ENCODE results near the gene ZNF506.
"Not testable (repeated sequence)": the region's sequence is repeated elsewhere in the genome, so short reads cannot be mapped to it uniquely, and the experiment has no call there.

DNA sequence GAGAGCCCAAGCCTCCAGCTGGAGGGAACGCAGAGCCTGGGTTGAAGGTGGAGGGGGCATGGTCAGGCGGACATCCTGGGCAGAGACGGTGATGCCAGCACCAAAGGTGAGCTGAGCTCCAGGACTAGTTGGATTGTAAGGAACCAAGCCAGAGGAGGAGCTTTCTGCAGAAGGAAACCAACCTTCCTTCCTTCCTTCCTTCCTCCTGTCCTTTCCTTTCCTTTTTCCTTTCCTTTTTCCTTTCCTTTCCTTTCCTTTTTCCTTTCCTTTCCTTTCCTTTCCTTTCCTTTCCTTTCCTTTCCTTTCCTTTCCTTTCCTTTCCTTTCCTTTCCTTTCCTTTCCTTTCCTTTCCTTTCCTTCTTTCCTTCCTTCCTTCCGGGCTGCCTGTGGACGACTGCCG, 77.6 kb downstream of the ZNF506 start:
- not testable (repeated sequence) for TF ChIP-seq HDGF (IDR thresholded peaks at IDR 0.05; ENCODE audit: borderline replicate concordance); BHLHE40 (IDR thresholded peaks at IDR 0.05; ENCODE audit: borderline replicate concordance); SUZ12 (IDR thresholded peaks at IDR 0.05)

Measured in HEK293T (cell line).